HG03025 (cell line): Measurements from ENCODE around the gene CNBP.
"Not testable (repeated sequence)": the region's sequence is repeated elsewhere in the genome, so short reads cannot be mapped to it uniquely, and the experiment has no call there.

Experiments used
- ATAC-seq: cut with Tn5 transposase; IDR thresholded peaks from one replicate; pipeline ENCODE4 v1.9.1; 2021; ENCODE audit warnings: mild to moderate bottlenecking, moderate library complexity; ENCODE audit not compliant: unreplicated experiment, low FRiP score

The CNBP gene

DNA sequence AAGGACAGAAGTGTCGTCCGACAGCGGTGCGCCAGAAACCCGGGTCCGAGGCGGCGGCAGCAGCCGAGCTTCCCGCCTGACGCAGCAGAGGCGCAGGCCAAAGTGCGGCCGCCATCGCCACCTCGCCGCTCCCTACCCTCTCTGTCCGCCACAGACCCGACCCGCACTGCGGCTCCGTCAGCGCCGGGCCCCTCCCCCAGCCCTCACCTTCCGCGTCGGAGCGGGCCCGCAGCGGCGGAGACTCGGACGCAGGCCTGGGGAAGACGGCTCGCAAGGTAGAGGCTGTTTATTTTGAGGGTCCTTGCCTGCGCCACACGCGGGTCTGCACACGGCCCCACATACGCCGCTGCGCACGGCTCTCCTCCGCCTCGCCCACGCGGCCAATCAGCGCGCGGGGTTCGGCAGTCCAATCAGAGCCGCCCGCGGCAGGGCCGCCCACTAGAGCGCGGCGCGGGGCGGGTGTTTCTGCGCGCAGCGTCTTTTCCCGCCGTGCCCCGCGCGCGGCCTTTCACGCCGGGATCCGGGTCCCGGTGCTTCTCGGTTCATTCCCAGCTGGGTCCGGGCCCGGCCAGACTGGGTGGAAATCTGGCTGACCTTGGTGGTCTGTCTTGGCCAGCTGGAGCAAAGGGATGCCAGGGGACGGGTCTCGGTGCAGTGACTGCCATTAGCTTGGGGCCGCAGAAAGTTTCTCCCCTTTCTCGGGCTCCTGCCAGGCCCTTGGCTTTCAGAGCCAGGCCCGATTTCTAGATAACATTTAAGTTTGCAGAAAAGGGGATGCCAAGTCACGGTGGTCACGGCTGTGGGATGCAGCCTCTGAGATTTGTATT, at the start of gene CNBP:
CNBP (minus strand) TSS at position 328 of the 827 bp plus-strand sequence. CDS start 12,139 bp downstream, outside the sequence.
- peak; percentile 92 for ATAC-seq

DNA sequence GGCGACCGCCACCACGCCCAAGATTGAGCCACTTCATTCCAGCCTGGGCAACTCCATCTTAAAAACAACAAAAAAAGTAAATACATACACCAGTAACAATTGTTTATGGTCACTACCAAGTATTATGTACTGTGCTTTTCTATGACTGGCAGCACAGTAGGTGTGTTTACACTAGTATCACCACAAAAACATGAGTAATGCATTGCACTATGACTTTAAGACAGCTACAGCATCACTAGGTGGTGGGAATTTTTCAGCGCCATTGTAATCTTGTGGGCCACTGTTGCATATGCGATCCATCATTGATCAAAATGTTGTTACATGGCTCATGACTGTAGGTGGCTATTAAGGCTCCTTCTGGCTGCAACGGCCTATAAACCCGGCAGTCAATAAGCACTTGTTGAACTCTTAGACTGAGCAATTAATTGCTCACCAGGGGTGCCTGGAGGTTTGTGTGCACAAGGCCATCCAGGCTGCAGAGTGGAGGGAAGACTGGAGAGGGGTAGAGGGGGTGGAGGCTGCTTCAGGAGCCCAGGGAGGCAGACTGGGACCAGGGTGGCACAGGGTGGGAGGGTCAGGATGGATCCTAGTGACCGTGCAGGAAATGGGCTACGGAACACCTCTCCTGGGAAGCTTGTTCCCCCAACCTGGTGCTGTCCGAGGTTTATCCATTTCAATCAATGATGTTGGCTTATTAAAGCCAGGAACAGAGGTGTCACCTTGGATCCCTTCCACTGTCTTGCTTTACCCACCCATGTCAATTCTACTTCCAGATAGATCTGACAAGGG, 47.8 kb upstream of the CNBP start:
- no peak for ATAC-seq

DNA sequence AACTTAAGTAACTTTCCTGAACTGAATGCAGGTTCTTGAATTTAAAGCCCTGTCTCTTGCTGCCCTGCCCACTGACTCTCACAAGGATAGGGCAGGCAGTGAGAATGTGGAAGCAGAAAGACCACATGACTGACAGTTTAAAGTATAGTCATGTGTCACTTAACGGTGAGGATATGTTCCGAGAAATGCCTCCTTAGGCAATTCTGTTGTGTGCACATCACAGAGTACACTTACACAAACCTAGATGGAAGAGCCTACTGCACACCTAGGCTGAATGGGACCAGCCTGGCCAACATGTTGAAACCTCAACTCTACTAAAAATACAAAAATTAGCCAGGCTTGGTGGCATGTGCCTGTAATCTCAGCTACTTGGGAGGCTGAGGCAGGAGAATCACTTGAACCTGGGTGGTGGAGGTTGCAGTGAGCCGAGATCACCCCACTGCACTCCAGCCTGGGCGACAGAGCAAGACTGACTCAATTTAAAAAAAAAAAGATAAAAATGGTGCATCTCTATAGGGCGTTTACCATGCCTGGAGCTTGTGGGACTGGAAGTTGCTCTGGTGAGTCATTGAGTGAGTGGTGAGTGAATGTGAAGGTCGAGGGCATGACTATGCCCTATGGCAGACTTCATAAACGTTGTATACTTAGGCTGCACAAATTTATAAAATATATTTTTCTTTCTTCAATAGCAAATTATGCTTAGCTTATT, 46.8 kb upstream of the CNBP start:
- ATAC-seq = no peak

DNA sequence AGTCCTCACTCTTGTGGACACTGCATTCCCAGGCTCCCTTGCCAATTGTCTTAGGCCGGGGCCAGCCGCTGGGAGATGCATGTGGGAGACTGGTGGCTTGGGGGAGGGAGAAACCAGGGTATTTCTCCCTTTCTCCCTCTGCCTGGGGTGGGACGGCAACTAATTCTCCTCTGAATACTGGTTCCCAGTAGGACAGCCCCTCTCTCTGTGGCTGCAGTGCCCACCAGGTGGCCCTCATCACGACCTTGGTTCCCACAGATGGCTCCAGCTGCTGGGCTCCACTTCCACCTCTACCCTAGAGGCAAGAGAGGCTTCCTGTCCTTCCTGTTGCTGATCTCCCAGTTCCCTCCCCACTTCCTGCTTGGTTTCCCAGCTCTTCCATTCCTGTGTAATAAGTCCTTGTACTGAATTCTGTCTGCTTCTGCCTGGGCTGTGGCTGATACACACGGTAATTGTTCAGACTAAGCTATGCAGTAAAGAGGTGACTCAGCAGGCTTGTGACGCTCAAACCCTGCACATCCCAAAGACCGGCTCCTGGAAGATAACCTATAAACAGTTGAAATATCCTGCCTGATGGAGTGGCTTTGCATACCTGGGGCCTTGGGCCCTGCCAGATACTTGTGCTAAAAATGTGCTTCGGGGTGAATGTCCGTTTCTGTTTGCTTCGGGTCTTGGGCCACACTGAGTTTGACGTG, 45.3 kb upstream of the CNBP start:
- ATAC-seq = no peak

DNA sequence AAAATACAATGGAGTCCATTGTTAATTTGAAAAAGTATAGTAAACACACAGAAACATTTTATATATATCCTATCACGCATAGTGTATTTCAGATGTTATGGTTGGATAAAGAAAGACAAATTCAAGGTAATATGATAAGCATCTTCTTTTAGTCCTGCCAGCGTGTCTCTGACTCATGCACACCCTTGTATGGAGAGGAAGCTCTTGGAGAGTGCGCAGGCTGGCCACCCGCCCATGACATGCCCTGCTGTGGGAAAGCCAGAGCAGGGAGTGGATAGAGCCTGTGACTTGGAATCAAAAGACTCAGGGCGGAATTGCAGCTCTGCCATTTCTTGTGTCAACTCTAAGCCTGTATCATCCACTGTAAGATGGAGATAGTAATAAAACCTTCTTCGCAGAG, 42.7 kb upstream of the CNBP start:
- ATAC-seq = no peak

DNA sequence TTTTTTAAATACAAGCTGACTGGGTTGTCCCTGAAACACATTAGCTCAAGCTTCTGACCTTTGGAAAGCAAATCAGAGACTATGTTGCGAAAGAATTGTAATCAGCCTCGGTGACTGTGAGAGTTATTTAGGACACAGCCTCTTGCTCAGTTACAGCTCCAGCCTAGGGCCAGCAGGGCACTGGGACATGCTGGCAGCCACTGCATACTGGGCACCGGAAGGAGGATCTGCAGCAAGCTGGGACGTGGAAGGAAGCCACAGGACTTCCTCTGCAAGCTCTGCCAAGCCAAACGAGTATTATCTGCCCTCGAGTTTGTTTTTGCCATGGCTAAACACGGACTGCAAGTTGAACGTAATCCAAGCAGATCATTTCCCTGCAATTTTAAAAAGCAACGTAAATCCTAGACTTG, 41.3 kb upstream of the CNBP start:
- no peak for ATAC-seq

DNA sequence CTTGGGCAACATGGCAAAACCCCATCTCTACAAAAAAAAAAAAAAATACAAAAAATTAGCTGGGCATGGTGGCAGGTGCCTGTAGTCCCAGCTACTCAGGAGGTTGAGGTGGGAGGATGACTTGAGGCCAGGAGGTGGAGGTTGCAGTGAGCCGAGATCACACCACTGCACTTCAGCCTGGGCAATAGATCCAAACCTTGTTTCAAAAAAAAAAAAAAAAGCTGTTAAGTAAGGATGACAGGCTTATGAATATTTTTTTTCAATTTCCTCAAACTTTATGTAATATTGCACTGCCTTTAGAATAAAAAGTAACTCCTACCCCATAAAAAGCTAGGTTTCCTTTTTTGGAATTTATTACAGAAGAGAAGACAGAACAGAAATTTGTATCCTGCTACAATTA, 40.7 kb upstream of the CNBP start:
- ATAC-seq = not testable (repeated sequence)

DNA sequence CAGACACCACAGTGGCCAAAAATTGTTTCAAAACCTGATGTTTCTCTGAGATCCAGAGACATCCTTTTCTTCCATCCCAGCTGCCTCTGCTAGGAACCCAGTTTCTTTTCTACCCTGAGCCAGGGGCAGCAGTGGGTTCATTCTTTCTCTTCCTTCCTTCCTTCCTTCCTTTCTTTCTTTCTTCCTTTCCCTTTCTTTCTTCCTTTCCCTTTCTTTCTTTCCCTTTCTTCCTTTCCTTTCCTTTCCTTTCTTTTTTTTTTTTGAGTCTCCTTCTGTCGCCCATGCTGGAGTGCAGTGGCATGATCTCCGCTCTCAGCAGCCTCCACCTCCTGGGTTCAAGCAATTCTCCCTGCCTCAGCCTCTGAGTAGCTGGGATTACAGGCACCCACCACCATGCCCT, 35.0 kb upstream of the CNBP start:
- no peak for ATAC-seq

DNA sequence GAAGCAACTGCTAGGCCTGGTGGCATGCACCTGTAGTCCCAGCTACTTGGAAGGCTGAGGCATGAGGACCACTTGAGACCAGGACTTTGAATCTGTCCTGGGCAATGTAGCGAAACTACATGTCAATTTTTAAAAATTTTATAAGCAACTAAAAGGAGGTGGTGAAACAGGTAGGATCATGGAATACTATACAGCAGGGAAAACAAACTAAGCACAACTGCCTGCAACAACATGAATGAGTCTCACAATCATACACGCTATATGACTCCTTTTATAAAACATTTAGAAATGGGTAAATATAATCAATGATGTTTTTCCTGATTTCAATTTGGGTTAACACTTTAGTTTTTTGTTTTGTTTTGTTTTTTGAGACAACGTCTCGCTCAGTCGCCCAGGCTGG, 29.5 kb upstream of the CNBP start:
- no peak for ATAC-seq

DNA sequence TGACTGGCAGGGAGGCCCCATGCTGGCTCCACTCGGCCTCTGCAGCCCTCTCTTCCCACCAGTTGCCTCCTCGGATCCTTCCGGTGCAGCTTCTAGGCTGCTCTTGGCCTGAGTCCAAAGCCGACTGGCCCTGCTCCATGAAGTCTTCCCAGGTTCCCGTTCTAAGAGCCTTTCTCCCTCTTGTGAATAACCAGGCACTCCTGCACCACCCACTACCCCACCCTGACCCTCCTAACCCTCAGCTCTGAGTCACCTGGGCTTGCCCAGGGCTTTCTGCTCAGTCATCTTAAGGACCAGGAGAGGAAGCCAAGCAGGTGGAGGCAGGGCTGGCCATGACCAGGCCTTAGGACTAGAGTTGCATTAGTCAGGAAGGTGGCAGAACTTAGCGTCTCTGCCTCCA, 28.1 kb upstream of the CNBP start:
- ATAC-seq = no peak

DNA sequence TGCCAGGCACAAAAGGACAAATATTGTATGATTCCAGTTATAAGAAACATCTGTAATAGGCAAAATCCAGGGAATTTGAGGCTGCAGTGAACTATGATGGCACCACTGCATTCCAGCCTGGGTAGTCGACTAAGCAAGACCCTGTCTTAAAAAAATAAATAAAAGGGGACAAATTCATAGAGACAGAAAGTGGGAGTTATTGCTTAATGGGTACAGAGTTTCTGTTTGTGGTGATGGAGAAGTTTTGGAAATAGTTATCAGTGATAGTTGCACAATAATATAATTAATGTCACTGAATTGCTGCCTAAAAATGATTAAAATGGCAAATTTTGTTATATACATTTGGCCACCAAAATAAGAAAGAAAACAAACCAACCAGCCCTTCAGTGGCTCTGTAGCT, 27.6 kb upstream of the CNBP start:
- no peak for ATAC-seq

DNA sequence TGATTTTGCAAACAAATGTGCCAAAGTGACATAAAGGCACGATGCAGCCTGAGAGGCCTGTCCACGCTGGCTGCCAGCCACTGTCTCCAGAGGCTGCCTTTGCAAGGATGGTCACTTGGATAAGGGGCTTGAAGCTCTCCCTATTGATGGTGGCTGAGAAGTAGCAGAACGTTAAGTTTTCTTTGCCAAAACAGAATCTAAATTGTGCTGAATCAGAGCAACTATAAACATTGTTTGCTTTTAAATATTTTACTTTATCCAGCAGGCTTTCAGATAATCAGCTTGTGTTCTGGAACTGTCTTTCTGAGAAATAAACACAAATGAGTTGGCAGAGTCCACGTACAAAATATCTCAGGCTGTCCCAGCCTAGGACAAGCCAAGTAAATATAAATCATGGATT, 23.8 kb upstream of the CNBP start:
- ATAC-seq = no peak

DNA sequence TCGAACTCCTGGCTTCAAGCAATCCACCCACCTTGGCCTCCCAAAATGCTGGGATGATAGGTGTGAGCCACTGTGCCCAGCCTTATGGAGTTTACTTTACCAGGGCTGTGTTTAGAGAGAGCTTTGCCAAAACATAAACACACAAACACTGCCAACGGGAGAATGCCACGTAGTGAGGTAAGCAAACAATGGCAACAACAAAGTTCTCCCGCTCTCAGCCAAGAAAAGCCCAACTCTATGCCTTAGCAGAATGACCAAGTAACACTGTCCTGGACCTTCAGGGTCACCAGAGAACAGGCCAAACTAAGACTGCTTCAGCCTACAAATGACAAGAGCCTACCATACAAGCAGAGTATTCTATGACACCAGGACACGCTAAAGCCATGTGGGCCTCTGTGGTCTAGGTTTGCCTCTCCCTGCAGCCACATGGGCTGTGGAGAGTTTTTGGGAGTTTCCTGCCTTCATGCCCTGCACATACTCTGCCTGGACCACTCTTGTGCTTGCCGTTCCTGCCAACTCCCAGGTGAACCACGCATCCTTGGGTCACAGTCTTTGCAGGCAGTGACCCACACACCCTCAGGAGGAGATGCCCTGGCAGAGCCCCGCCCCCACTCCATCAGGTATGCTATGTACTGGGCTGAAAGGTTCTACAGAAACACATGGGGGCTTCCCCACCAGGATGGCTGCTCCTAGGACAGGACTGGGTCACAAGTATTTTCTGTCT, 21.6 kb upstream of the CNBP start:
- no peak for ATAC-seq

DNA sequence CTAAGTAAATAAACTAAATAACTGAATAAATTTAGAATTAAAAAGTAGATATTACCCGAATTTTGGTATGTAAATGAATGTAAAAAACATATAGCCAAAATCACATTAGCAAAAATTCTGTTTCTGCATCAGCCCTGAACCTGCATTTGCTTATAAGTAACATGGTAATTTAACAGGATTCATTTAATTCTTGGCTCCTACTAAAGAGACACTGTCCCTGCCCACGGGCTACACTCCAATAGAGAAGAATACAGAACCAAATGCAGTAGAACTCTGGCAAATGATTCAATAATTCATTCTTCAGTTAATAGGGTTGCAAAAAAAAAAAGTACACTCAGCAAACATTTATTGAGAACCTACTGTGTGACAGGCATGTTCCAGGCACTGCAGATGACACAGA, 20.8 kb upstream of the CNBP start:
- ATAC-seq = no peak

DNA sequence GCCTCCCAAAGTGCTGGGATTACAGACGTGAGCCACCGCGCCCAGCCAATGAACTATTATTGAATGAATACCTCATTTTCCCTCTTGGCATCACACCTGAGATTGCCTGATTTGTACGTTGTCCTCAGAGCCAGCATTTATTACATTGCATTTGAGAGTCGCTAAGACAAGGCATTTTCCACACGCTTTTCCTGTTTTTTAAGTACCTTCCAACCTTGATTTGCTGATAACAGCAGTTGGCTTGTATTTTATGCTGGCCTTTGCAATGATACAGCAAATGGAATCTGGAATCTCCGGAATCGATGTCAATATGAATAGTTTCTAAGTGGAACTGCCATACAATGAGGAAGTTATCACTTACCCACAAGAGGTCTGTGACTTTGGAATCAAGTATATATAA, 15.7 kb upstream of the CNBP start:
- no peak for ATAC-seq

DNA sequence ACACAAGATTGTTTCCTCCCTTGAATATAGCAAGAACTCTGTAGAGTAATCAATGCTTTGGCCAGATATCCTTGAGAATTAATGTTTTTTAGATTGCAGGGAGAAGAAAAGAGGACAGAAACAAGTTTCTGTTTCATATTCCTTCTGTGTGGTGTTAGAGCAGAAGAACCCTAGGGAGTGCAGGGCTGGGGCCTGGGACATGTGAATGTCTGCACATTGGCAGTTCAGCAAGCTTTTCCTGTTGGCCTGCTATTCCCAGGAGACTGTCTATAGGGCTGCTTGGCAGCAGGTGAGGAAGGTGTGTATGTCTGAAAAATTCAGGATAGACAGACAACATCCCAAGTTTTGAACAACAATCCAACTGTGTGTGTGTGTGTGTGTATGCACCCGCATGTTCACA, 13.6 kb upstream of the CNBP start:
- ATAC-seq = no peak

DNA sequence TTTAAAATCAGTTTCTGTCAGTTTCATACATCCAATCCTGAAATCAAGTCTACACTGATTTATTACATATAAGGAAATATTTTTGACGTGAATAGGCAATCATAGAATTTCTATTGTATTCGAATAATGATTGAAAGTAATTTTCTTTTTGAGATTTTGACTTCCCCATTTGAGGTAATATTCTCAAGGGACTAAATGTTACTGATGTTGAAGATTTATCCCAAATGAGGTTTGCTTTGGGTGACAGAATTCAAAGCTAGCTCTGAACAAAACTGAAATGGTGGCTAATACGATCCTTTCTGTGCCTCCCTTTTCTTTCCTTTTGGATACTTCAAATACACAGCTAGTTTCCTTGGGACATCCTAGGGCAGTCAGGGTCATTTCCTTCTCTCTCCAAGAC, 12.9 kb upstream of the CNBP start:
- ATAC-seq = no peak

DNA sequence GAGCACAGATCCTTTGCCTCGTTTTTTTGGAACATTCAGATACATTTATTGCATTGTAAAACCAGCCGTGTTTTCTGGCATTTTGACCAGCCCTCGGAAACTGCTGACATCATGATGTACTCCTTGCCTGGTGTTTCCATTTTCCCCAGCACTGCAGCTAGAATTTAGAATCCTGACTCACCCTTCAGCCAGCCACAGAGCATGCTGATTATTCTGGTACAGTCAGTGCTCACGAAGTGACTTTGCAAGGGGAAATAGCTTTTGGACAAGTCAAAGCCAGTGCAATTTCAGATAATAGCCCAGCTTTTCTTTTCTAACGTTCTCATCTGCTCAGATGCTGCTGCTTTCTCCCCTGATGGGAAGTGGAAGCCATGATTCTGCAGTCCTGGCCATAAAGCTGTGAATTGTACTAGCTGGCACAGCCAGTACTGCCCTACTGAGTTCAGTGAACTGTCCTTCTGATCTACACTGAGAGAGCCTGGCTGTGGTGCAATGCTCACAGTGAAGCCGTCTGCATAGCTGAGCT, 12.1 kb upstream of the CNBP start:
- no peak for ATAC-seq

DNA sequence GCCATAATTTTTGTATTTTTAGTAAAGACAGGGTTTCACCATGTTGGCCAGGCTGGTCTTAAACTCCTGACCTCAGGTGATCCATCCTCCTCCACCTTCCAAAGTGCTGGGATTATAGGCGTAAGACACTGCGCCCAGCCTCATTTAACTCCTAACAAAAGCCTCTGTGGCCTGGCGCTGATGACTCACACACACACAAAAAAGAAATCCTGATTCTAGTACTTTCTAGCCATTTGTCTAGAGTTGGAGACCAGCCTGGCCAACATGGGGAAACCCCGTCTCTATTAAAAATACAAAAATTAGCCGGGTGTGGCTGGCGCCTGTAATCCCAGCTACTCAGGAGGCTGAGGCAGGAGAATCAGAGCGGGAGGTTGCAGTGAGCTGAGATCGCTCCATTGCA, 6.1 kb upstream of the CNBP start:
- ATAC-seq = not testable (repeated sequence)

DNA sequence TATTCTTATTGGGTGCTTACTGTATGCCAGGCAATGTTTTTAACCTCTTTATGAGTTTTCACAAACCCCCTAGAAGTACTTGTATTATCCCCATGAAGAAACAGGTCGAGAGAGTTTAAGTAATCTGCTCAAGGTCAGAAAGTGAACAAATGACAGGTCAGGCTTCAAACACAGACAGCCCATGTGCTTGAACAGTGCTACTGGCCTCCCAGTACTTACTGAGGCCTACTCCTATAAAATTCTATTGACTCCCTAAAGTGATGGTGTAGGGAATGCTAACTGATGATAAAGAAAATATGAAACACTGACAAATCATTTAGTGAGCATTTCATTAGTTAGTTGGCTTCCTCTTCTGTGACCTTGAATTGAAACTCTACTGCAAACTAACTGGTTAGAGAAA, 4.2 kb upstream of the CNBP start:
- no peak for ATAC-seq
